K562 (cell line): ENCODE results near the gene RAMAC. TPM values are rescaled to one million over a fixed set of nuclear protein-coding genes. Genes with fewer than 3 reads are reported as not detected.

Source experiments
- ATAC-seq: fragments of 200-7000 bp; cut with Tn5 transposase; 3 replicates; pipeline ENCODE4 v1.9.1; 2020; ENCODE audit warnings: moderate library complexity
- BruUV-seq: library from RNA; stranded (reverse); fragments of 400-500 nt; replicated peaks from 2 replicates; lab custom pipeline; 2021; lab: Mats Ljungman, UMichigan
- CTCF ChIA-PET: fragments of 300-600 bp; formaldehyde crosslinking; extraction: SDS; loops from one replicate; lab custom pipeline; 2021; ENCODE audit warnings: low intra/inter-chr PET ratio; lab: Yijun Ruan, JAX
- POLR2A ChIA-PET: fragments of 300-600, 350-650 bp; sonication (Branson Sonifier 250); formaldehyde crosslinking; extraction: SDS; loops from one replicate; lab custom pipeline; 2021; ENCODE audit warnings: antibody characterized with exemption, inconsistent platforms; lab: Yijun Ruan, JAX
- DNase-seq, 4 experiments: peaks; one replicate each; pipeline versions ENCODE4 v3.0.0 to v3.0.0-alpha.2; 2011 to 2018; ENCODE audit warnings: low spot score in 3 of 4, mixed read lengths in 3 of 4; ENCODE audit errors: extremely low read depth in 1 of 4
- FAIRE-seq: peaks from 2 replicates; lab custom pipeline; 2011; peaks lifted over from hg19 to GRCh38; lab: Jason Lieb, UNC
- H2AFZ ChIP-seq: 2 replicates; pipeline ENCODE4 v1.6.0; 2011; ENCODE audit warnings: low read depth, low read length, control low read depth, inconsistent platforms
- H3K27ac ChIP-seq: fragments of 200-600 bp; 3 replicates; pipeline ENCODE4 v1.8.0; 2011; ENCODE audit warnings: low read depth, mild to moderate bottlenecking, control low read depth, inconsistent platforms, low read length, moderate library complexity, mixed read lengths; ENCODE audit errors: extremely low read depth
- H3K27me3 ChIP-seq, 2 experiments: fragments of 300-600 bp in 1 of 2; 2 replicates in 1 of 2; 3 replicates in 1 of 2; pipeline versions ENCODE4 v1.6.0 to v1.8.0; 2011; ENCODE audit warnings: inconsistent platforms in 2 of 2, low read length in 2 of 2, mild to moderate bottlenecking in 1 of 2, mixed read lengths in 1 of 2, moderate library complexity in 1 of 2; ENCODE audit not compliant: control insufficient read depth in 2 of 2, insufficient read depth in 2 of 2
- H3K36me3 ChIP-seq: fragments of 300-600 bp; 3 replicates; pipeline ENCODE4 v1.8.0; 2011; ENCODE audit warnings: mild to moderate bottlenecking, low read length, inconsistent platforms; ENCODE audit not compliant: control insufficient read depth, insufficient read depth
- H3K4me1 ChIP-seq, 2 experiments: fragments of 200-600 bp in 1 of 2; replicated peaks in 1 of 2; 2 replicates in 1 of 2; 3 replicates in 1 of 2; pipeline versions ENCODE4 v1.5.1 to v1.8.0; 2011; ENCODE audit warnings: inconsistent platforms in 2 of 2, low read length in 2 of 2, mild to moderate bottlenecking in 1 of 2, mixed read lengths in 1 of 2, moderate library complexity in 1 of 2; ENCODE audit not compliant: control insufficient read depth in 2 of 2, insufficient read depth in 2 of 2
- H3K4me2 ChIP-seq: 2 replicates; pipeline ENCODE4 v1.6.1; 2011; ENCODE audit warnings: low read length, control low read depth, inconsistent platforms, mixed read lengths; ENCODE audit not compliant: insufficient read depth
- H3K4me3 ChIP-seq: fragments of 200-600 bp; sonication (generic), shearing (Covaris generic); 2 replicates; pipeline ENCODE4 v1.5.1; 2016; ENCODE audit warnings: control low read depth, inconsistent platforms
- H3K79me2 ChIP-seq: fragments of 200-600 bp; 3 replicates; pipeline ENCODE4 v1.8.0; 2011; ENCODE audit warnings: low read length, inconsistent platforms; ENCODE audit not compliant: control insufficient read depth, insufficient read depth
- H3K9ac ChIP-seq, 2 experiments: 2 replicates each; pipeline versions ENCODE4 v1.6.0 to v1.6.1; 2011; ENCODE audit warnings: low read depth in 2 of 2, low read length in 2 of 2, control low read depth in 1 of 2, inconsistent platforms in 1 of 2, mild to moderate bottlenecking in 1 of 2, mixed read lengths in 1 of 2; ENCODE audit not compliant: insufficient read depth in 1 of 2
- H3K9me1 ChIP-seq: one replicate; pipeline ENCODE4 v1.6.0; 2011; ENCODE audit warnings: inconsistent platforms, mild to moderate bottlenecking, low read length, moderate library complexity; ENCODE audit not compliant: control insufficient read depth, insufficient read depth
- H3K9me3 ChIP-seq: replicated peaks from 2 replicates; pipeline ENCODE4 v1.5.1; 2011; ENCODE audit warnings: low read depth, low read length, inconsistent platforms; ENCODE audit not compliant: control insufficient read depth, insufficient read depth
- H4K20me1 ChIP-seq: replicated peaks from 2 replicates; pipeline ENCODE4 v1.6.1; 2011; ENCODE audit warnings: low read length, inconsistent platforms, mixed read lengths; ENCODE audit not compliant: control insufficient read depth, insufficient read depth
- CBX3 ChIP-seq, 2 experiments: IDR thresholded peaks; 1 replicate in 1 of 2; 2 replicates in 1 of 2; pipeline ENCODE4 v1.6.1; 2012; ENCODE audit warnings: inconsistent platforms in 2 of 2, low read length in 2 of 2, borderline replicate concordance in 1 of 2, control low read depth in 1 of 2
- CBX5 ChIP-seq: IDR thresholded peaks from 2 replicates; pipeline ENCODE4 v1.6.1; 2014; ENCODE audit warnings: low read depth, borderline replicate concordance
- E2F3 ChIP-seq: fragments of 250-450 bp; sonication (Bioruptor Pico); IDR thresholded peaks from 2 replicates; pipeline ENCODE4 v1.4.0; 2020; ENCODE audit warnings: mild to moderate bottlenecking
- GTF2E2 ChIP-seq: fragments of 200-800 bp; sonication (Bioruptor generic); IDR thresholded peaks from 2 replicates; pipeline ENCODE4 v1.6.1; 2016; ENCODE audit warnings: missing genetic modification characterization, missing compliant biosample characterization
- HOXB6 ChIP-seq: fragments of 250-450 bp; sonication (Bioruptor Pico); IDR thresholded peaks from 2 replicates; pipeline ENCODE4 v1.5.1; 2022; ENCODE audit warnings: mild to moderate bottlenecking, borderline replicate concordance
- KDM1A ChIP-seq, 2 experiments: fragments of 450-650 bp; IDR thresholded peaks; 2 replicates each; pipeline ENCODE4 v1.6.1; 2016; ENCODE audit warnings: mild to moderate bottlenecking in 2 of 2
- KDM2B ChIP-seq: fragments of 250-450 bp; sonication (Bioruptor Pico); IDR thresholded peaks from 2 replicates; pipeline ENCODE4 v1.8.0; 2021; ENCODE audit warnings: mild to moderate bottlenecking, moderate library complexity
- PYGO2 ChIP-seq: fragments of 450-650 bp; IDR thresholded peaks from 2 replicates; pipeline ENCODE4 v1.6.1; 2016; ENCODE audit warnings: mild to moderate bottlenecking, missing genetic modification characterization, moderate library complexity, missing compliant biosample characterization
- SMAD1 ChIP-seq: fragments of 150-350 bp; IDR thresholded peaks from 2 replicates; pipeline ENCODE4 v1.6.1; 2014; ENCODE audit warnings: low read length, low read depth; ENCODE audit not compliant: partially characterized antibody
- SRSF3 ChIP-seq: fragments of 200-400 bp; formaldehyde crosslinking; IDR thresholded peaks from 2 replicates; pipeline ENCODE4 v1.6.1; 2016; ENCODE audit warnings: mild to moderate bottlenecking, low read length, moderate library complexity; ENCODE audit not compliant: insufficient read depth
- TAL1 ChIP-seq: fragments of 450-650 bp; IDR thresholded peaks from 2 replicates; pipeline ENCODE4 v1.6.1; 2016; ENCODE audit warnings: mild to moderate bottlenecking
- ZBTB2 ChIP-seq: fragments of 450-650 bp; IDR thresholded peaks from 2 replicates; pipeline ENCODE4 v1.6.1; 2016; ENCODE audit warnings: antibody characterized with exemption
- ZBTB5 ChIP-seq: fragments of 450-650 bp; IDR thresholded peaks from 2 replicates; pipeline ENCODE4 v1.6.1; 2017; ENCODE audit warnings: antibody characterized with exemption
- ZNF146 ChIP-seq: IDR thresholded peaks from one replicate; pipeline ENCODE4 v1.6.1; 2018; ENCODE audit warnings: missing compliant biosample characterization; ENCODE audit not compliant: unreplicated experiment
- ZNF282 ChIP-seq: sonication (generic); formaldehyde crosslinking; IDR thresholded peaks from 2 replicates; pipeline ENCODE4 v1.8.1; 2023; ENCODE audit warnings: missing genetic modification reagents
- ZNF395 ChIP-seq: fragments of 200-800 bp; sonication (Bioruptor generic); IDR thresholded peaks from 2 replicates; pipeline ENCODE4 v1.6.1; 2017; ENCODE audit warnings: missing genetic modification characterization, missing compliant biosample characterization
- ZNF707 ChIP-seq: fragments of 250-450 bp; sonication (Bioruptor Pico); conservative IDR thresholded peaks from 2 replicates; pipeline ENCODE4 v1.8.0; 2022; ENCODE audit warnings: inconsistent platforms, mild to moderate bottlenecking, moderate library complexity
- ZNF766 ChIP-seq: fragments of 200-800 bp; sonication (Bioruptor generic); conservative IDR thresholded peaks from 2 replicates; pipeline ENCODE4 v1.6.1; 2016; ENCODE audit warnings: missing genetic modification characterization, missing compliant biosample characterization
- WGBS: fragments of 100-300 bp; shearing (Covaris generic); methylation state at CpG from one replicate; pipeline ENCODE4 v1.1.6; 2016; ENCODE audit warnings: low coverage, mixed read lengths; ENCODE audit not compliant: insufficient coverage; ENCODE audit errors: missing lambda C conversion rate; 5-methylcytosine and 5-hydroxymethylcytosine counted together
- in situ Hi-C: fragments of 300-500 bp; cut with MboI; formaldehyde crosslinking; loops from 4 replicates; pipeline ENCODE4 v1.15.0; 2018; ENCODE audit warnings: inconsistent platforms, mixed read lengths
- intact Hi-C: fragments of 100-400 bp; cut with micrococcal nuclease; formaldehyde crosslinking; loops from 2 replicates; pipeline ENCODE4 v1.14.2; 2022
- polyA plus RNA-seq, 8 experiments: library from polyadenylated mRNA; depleted of rRNA in 4 of 8; stranded (reverse) in 5 of 8; unstranded in 3 of 8; fragments of >200 nt; fragmentation: Nextera tagmentation in 2 of 8; fragmentation: Illumina TruSeq in 1 of 8; extraction: Ambion mirVana in 2 of 8; extraction: Trizol in 1 of 8; gene quantifications; 2 replicates each; pipeline versions ENCODE4 v1.2.1 to v1.2.3, GENCODE V29; 2011 to 2014; ENCODE audit warnings: inconsistent platforms in 1 of 8, missing spikeins in 1 of 8
- total RNA-seq, 7 experiments: library from RNA; depleted of rRNA in 6 of 7; stranded (reverse); fragments of >200 nt in 6 of 7; fragmentation: Illumina TruSeq in 2 of 7; extraction: Trizol in 2 of 7; gene quantifications; 2 replicates each; pipeline versions ENCODE4 v1.2.1 to v1.2.3, GENCODE V29; 2011 to 2021; ENCODE audit warnings: low replicate concordance in 1 of 7

RAMAC gene
- total and polyA plus RNA-seq, 9 of the 15 experiments (the other 6 are each of a cell fraction or from before 2014, with no cell fraction given) = 26.9 to 108 (median 38.4) TPM

- TF ChIP-seq ZBTB2 = no peak
- no peak for TF ChIP-seq ZNF146 (CRISPR knock-in tag)
- no peak for TF ChIP-seq TAL1
- TF ChIP-seq SRSF3 = no peak
- TF ChIP-seq HOXB6 = no peak
Observed at GRCh38 chr15:82970078-82970686, 15.8 kb upstream of the RAMAC start (continued).

GRCh38 chr15:82970696-82971095, 15.3 kb upstream of the RAMAC start:
- DNase-seq (no peak), FAIRE-seq (no peak), ATAC-seq (no peak)
- intact Hi-C loops (no loop called here), in situ Hi-C loops (no loop called here)
- H3K9ac ChIP-seq = no peak overlapping the region
- no peaks in the 10 kb centered on the region for H3K79me2 ChIP-seq
- no peak overlapping the region for H2AFZ ChIP-seq
- no peaks in the 10 kb centered on the region for H3K9me3 ChIP-seq
- ChIA-PET CTCF (no interaction called here), POLR2A (interaction anchor here (1.2 to 1.6 kb wide), 3 partner anchors 10 to 13 kb away, joined by 5 to 7 read pairs (median 5); no protein-coding TSS in a partner anchor)
- H3K9me1 ChIP-seq = no peaks in the 10 kb centered on the region
- H3K27ac ChIP-seq = no peak overlapping the region
- no TSS peak for BruUV-seq
- H4K20me1 ChIP-seq = no peaks in the 10 kb centered on the region
- no peak overlapping the region for H3K4me3 ChIP-seq
- H3K36me3 ChIP-seq = no peaks in the 10 kb centered on the region
- WGBS = 6% methylated on average over 1 of the region's 1 CpG
- no peak overlapping the region for H3K4me2 ChIP-seq
- H3K4me1 ChIP-seq = no peaks in the 10 kb centered on the region
- H3K27me3 ChIP-seq = peaks cover 4 to 10% of the 10 kb centered on the region in 2 experiments; a peak in 4 of 5 replicates
- TF ChIP-seq ZNF707 (CRISPR knock-in tag) = no peak
- no peak for TF ChIP-seq E2F3 (CRISPR knock-in tag)
- TF ChIP-seq GTF2E2 = no peak
- no peak for TF ChIP-seq CBX5
- no peak for TF ChIP-seq PYGO2 (tag)
- TF ChIP-seq ZBTB5 = no peak
- no peak for TF ChIP-seq SMAD1
- no peak for TF ChIP-seq ZNF766 (CRISPR knock-in tag)
- TF ChIP-seq KDM2B = no peak
- no peak for TF ChIP-seq KDM1A (IDR thresholded peaks at IDR 0.05)
- TF ChIP-seq ZNF395 (CRISPR knock-in tag) = no peak
- TF ChIP-seq ZNF282 = no peak
- TF ChIP-seq CBX3 (IDR thresholded peaks at IDR 0.05; ENCODE audit: borderline replicate concordance in 1 of 2, low read length in 2 of 2) = no peak
